ENCODE measurements around the gene CEP135. TPM values are rescaled to one million over a fixed set of nuclear protein-coding genes. Genes with fewer than 3 reads are reported as not detected.

Gene CEP135
- total RNA-seq, 1 experiment from 2014 or later = 13.9 TPM

DNA sequence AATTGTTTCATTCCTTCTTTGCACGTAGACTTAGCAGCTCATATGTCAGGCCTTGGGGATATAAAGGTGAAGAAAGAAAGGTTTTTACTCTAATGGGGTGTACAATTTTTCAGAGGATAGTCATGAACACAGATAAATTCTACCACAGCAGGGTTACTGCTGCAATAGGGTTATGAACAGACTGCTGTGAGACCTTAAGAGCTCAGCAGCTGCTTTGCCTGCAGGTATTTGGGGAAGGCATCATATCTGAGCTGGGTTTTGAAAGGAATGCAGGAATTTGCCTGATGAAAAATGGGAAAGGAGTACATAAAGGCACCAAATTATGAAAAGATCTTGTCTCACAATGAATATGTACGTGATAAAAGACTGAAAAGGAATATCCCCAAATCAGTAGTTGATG, 128.9 kb downstream of the CEP135 start:
- no peak overlapping the region for H3K4ac ChIP-seq (ENCODE audit: low read depth, low read length)
- no peak overlapping the region for H2AK5ac ChIP-seq (ENCODE audit: insufficient read length, low read length)
- Mint-ChIP-seq H3K36me3 (ENCODE audit: insufficient read depth in 1 of 3, low read depth in 3 of 3) (no peaks in the 10 kb centered on the region; a peak in 1 of 7 replicates), H3K4me3 (no peak overlapping the region), H3K27me3 (ENCODE audit: low read depth) (no peaks in the 10 kb centered on the region), H3K4me1 (peaks cover 28 to 34% of the 10 kb centered on the region in 2 experiments), H3K27ac (no peak overlapping the region), H3K9me3 (no peaks in the 10 kb centered on the region)
- no CpG with 5 or more reads among the region's 2 CpGs for WGBS (ENCODE audit: extremely low coverage, insufficient read length, low lambda C conversion rate)
- H2BK120ac ChIP-seq (ENCODE audit: low read depth, low read length, poor library complexity, severe bottlenecking) = no peak overlapping the region
- no peak overlapping the region for H3K56ac ChIP-seq (ENCODE audit: insufficient read length, low read depth, low read length)
- H3K18ac ChIP-seq (ENCODE audit: insufficient read length, low read depth, low read length) = no peak overlapping the region
- no peak overlapping the region for H2BK12ac ChIP-seq (ENCODE audit: insufficient read length, low read depth, low read length)
- no peak overlapping the region for H3K23ac ChIP-seq (ENCODE audit: insufficient read length, low read depth, low read length)
- no peaks in the 10 kb centered on the region for H3K27me3 ChIP-seq (ENCODE audit: insufficient read depth, low read length)
- no peak for DNase-seq
- no peak overlapping the region for H3K9ac ChIP-seq (ENCODE audit: extremely low read depth, insufficient read length, low read length)
- no peak overlapping the region for H4K8ac ChIP-seq (replicated peaks; ENCODE audit: insufficient read length, low read depth, low read length)
- H3K23me2 ChIP-seq (ENCODE audit: insufficient read length, low read depth, low read length, poor library complexity, severe bottlenecking) = no peaks in the 10 kb centered on the region
- H3K4me1 ChIP-seq (ENCODE audit: insufficient read depth, low read length) = no peaks in the 10 kb centered on the region
- no peaks in the 10 kb centered on the region for H4K20me1 ChIP-seq (ENCODE audit: control insufficient read depth, insufficient read depth, insufficient read length)
- H4K5ac ChIP-seq (ENCODE audit: insufficient read length, low read depth, low read length) = no peak overlapping the region
- H2BK15ac ChIP-seq (ENCODE audit: low read depth, low read length) = no peak overlapping the region
- H2AFZ ChIP-seq (ENCODE audit: low read length) = no peak overlapping the region
- no peak overlapping the region for H3K27ac ChIP-seq (ENCODE audit: insufficient read length, low read depth, low read length)
- no peak overlapping the region for H3T11ph ChIP-seq (ENCODE audit: low read length)
- no peak overlapping the region for H3K14ac ChIP-seq (ENCODE audit: insufficient read depth, low read length)
- H3K79me1 ChIP-seq (ENCODE audit: insufficient read depth, low read depth, low read length, poor library complexity, severe bottlenecking) = no peaks in the 10 kb centered on the region
- H3K79me2 ChIP-seq (ENCODE audit: insufficient read depth, low read length) = no peaks in the 10 kb centered on the region
- no peaks in the 10 kb centered on the region for H3K9me3 ChIP-seq (ENCODE audit: control insufficient read depth, low read depth, low read length)
- no peak overlapping the region for H2BK20ac ChIP-seq (ENCODE audit: low read depth, low read length, poor library complexity, severe bottlenecking)
- no peak overlapping the region for H3K4me2 ChIP-seq (ENCODE audit: insufficient read depth, insufficient read length, low read length)
- H2BK5ac ChIP-seq (ENCODE audit: insufficient read length, low read length) = no peak overlapping the region
- no peak overlapping the region for H4K91ac ChIP-seq (ENCODE audit: insufficient read length, low read depth, low read length)
- no peak for TF ChIP-seq CTCF (conservative IDR thresholded peaks at IDR 0.05)

Measured in H9 (cell line).